Raji (cell line): ENCODE results near the gene PADI3.

Experiments used
- POLR2A ChIP-seq: IDR thresholded peaks from 2 replicates; pipeline ENCODE4 v1.6.1; 2011; ENCODE audit warnings: low read depth, low read length, control low read depth; ENCODE audit not compliant: insufficient read depth

The PADI3 gene

GRCh38 chr1:17248781-17249180 lies at the start of gene PADI3:
TSS of gene PADI3 (plus strand) at chr1:17249098. CDS start at chr1:17249138, 40 bp downstream.
- TF ChIP-seq POLR2A, result no peak

- TF ChIP-seq POLR2A, result no peak
These were observed 49.4 kb upstream of the PADI3 start for GRCh38 chr1:17199267-17200044.

GRCh38 chr1:17200246-17200645 lies 48.7 kb upstream of the PADI3 start:
- no peak for TF ChIP-seq POLR2A

- no peak for TF ChIP-seq POLR2A
These were observed 48.1 kb upstream of the PADI3 start for GRCh38 chr1:17200756-17201155.

- no peak for TF ChIP-seq POLR2A
These were observed 47.5 kb upstream of the PADI3 start for GRCh38 chr1:17201201-17202021.

GRCh38 chr1:17204546-17205440 lies 44.1 kb upstream of the PADI3 start, which contains the start of gene PADI1:
TSS of gene PADI1 (plus strand) at chr1:17205128. CDS start at chr1:17205218, 90 bp downstream.
- TF ChIP-seq POLR2A, result no peak

GRCh38 chr1:17205652-17206051 lies 43.2 kb upstream of the PADI3 start:
- no peak for TF ChIP-seq POLR2A

GRCh38 chr1:17206196-17206595 lies 42.7 kb upstream of the PADI3 start:
- no peak for TF ChIP-seq POLR2A

GRCh38 chr1:17207046-17207445 lies 41.9 kb upstream of the PADI3 start:
- TF ChIP-seq POLR2A, result no peak

- TF ChIP-seq POLR2A, result no peak
These were observed 41.4 kb upstream of the PADI3 start for GRCh38 chr1:17207540-17207939.

GRCh38 chr1:17207966-17208418 lies 40.9 kb upstream of the PADI3 start:
- TF ChIP-seq POLR2A, result no peak

- TF ChIP-seq POLR2A, result no peak
These were observed 40.4 kb upstream of the PADI3 start for GRCh38 chr1:17208546-17208945.

- no peak for TF ChIP-seq POLR2A
These were observed 39.5 kb upstream of the PADI3 start for GRCh38 chr1:17209430-17209829.

- TF ChIP-seq POLR2A, result no peak
These were observed 38.7 kb upstream of the PADI3 start for GRCh38 chr1:17210176-17210575.

GRCh38 chr1:17211377-17211776 lies 37.5 kb upstream of the PADI3 start:
- TF ChIP-seq POLR2A, result no peak
